GM21737 (cell line): ENCODE results near the gene ATP2A1.
"Not testable (repeated sequence)": the region's sequence is repeated elsewhere in the genome, so short reads cannot be mapped to it uniquely, and the experiment has no call there.

ENCODE experiments used
- ATAC-seq: cut with Tn5 transposase; IDR thresholded peaks from one replicate; pipeline ENCODE4 v1.9.1; 2021; ENCODE audit warnings: mild to moderate bottlenecking, moderate library complexity; ENCODE audit not compliant: unreplicated experiment

The ATP2A1 gene

GRCh38 chr16:28905229-28905754, 27.0 kb downstream of the ATP2A1 start:
- no peak for ATAC-seq

GRCh38 chr16:28905800-28906372, 27.6 kb downstream of the ATP2A1 start:
- no peak for ATAC-seq

DNA sequence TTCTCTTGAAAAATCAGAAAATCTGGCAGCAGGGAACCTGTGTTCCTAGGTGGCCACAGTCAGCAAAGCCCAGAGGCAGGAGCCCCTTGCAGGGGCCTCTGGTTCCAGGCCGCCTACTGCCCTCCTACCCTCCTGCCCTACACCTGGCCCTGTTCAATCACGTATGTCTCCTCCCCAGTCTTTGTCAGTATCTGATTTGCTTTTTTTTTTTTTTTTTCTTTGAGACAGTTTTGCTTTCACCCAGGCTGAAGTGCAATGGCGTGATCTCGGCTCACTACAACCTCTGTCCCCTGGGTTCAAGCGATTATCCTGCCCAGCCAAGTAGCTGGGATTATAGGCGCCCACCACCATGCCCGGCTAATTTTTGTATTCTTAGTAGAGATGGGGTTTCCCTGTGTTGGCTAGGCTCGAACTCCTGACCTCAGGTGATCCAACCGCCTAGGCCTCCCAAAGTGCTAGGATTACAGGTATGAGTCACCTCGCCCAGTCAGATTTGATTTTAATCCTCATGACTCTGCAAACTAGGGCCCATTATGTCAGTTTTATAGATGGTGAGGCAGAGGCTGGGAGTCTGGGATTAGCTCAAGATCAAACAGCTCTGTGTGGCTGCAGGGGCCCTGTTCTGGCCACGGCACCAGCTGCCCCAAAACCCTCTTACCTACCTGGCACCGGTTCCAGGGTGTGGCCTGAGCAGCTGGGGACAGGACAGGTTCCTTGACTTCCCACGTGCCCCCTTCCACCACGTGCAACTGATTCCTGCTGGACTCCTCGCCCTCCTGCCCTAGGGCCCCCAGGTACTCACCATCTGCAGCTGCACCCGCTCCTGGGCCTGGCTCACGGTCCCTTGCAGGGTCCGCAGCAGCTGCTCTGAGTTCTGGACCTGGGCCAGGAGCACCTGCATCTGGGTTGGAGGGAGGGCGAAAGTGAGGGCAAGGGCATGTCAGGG, 32.1 kb downstream of the ATP2A1 start:
- ATAC-seq, result no peak

GRCh38 chr16:28912558-28912957, 34.3 kb downstream of the ATP2A1 start:
- ATAC-seq, result no peak

- no peak for ATAC-seq
These were observed 35.8 kb downstream of the ATP2A1 start for GRCh38 chr16:28913946-28914724.

- no peak for ATAC-seq
These were observed 36.9 kb downstream of the ATP2A1 start for GRCh38 chr16:28915181-28915580.

GRCh38 chr16:28917095-28917494, 38.8 kb downstream of the ATP2A1 start:
- ATAC-seq, result no peak

- ATAC-seq, result no peak
These were observed 40.4 kb downstream of the ATP2A1 start for GRCh38 chr16:28918698-28919097.

DNA sequence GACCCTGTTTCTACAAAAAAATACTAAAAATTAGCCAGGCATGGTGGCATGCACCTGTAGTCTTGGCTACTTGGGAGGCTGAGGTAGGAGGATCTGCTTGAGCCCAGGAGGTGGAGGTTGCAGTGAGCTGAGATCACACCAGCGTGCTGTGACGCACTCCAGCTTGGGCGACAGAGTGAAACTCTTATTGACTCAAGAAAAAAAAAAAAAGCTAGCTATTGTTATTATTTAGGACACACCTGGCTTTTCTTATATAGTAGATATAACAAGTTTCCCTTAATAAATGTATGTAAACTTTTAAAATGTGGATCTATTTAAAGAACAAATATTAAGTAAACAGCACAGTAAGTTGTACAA, 44.9 kb downstream of the ATP2A1 start:
- no peak for ATAC-seq

DNA sequence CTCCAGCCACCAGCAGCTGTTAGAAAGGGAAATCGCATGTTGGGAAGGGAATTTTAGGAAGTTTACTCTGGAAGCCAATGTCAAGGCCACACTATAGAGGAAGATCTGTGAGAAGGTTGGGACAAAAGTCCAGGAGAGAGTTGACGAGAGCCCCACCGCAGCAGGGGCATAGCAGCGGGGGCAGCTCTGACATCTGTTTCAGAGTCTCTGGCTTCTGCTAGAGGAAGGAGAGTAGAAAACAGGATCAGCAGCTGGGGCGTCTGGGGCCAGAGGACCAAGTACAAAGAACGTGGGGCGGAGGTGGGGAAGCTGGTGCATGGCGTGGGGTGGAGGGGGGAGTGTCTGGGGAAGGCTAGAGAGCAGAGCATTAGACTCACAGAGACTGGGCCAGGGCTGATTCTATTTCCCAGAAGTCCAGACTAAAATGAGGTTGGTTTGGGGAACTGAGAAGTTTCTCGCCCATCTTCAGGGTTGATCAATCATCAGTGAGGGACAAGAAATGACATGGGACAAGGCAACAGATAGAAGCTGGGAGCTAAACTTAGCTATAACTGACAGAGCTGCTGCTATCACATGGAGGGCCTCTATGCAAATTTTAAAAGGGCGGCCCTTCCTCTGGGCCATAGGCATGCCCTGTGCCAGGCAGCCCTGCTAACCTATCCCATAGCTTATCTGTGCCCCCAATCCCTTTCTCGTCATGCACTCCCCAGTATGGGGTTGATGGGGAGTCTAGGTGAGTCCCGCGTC, 45.5 kb downstream of the ATP2A1 start:
- ATAC-seq, result peak; percentile 44

DNA sequence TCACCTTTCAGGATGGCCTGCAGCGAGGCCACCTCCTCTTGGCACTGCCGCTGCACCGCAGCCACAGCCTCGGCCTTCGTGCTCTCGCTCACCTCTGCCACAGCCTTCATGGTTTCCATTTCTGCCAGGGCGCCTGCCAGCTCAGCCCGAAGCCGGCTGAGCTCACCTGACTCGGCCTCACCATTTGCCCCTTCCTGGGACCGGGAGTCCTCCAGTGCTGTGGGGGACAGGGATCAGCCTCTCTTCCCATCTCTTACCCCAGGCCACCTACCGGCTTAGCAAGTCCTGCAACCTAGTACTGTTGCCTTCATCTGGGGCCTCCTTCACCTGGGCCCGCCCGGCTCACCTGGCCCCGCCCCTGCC, 46.1 kb downstream of the ATP2A1 start:
- ATAC-seq, result no peak

DNA sequence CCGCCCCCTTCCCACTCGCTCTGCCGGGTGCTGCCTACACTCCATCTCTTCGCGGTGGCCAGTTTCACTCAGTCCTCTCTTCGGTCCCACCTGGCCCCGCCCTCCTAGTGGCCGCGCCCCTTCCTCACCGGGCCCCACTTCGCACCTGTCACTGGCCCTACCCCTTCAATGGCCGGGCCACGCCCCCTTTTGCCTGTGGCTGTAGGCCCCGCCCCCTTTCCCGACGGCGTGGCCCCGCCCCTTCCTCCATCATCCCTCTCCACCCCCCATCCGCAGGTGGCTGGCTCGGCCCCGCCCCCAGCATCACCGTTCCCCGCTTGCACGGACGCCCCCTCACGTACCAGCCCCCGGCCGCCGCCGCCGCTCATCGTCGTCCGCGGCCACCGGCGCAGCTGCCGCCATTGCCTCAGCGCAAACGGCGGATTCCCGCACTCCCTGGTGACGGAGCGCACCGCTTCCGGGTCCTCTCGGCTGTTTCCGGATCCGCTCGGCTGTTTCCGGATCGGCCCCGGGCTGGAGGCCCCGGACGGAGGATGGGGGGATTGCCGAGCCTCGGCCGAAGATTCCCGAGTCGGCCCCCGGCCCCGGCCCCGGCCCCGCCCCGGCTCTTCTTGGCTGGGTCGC, 46.6 kb downstream of the ATP2A1 start, which contains the start of gene RABEP2:
Gene RABEP2, minus strand, starts transcription at position 477 of the 624 bp plus-strand sequence. Its CDS starts 75 bp downstream, at position 402.
- ATAC-seq, result peak; percentile 58

DNA sequence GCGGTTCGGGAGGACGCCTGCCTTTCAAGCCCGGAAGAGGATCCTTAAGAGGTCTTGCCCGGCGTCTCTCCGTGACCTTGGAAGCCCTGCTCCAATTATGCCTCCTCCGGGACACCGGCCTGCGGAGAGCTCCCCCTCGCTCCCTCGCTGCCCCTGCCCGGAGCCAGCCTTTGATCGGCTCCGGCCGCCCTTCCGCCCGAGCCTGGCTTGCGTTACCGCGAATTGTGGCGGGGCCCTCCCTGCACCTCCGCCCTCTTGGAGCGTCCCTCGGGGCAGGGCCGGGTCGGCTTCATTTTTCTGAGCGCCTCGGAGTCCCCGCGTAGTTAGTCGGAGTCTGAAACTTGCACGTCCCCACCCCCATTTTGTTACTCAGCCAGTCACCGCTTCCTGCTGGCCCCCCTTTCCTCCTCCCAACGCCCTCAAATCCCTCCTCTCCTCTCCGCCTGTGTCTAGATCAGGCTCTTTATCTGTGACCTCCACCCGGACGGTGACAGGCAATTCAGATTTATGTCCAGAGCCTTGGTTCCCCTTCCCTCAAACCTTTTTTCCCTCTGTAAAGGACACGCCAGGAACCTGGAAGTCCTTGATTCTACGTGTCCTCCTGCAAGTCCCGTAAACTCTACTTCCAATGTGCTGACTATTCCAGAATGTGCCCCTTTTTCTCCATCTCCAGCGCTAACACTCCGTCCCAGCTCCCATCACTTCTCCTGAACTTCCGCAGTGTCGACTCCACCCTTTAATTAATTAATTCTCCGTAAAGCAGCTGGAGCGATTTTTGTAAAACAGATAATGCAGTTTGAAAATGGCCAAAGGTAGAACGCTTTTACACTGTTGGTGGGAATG, 47.3 kb downstream of the ATP2A1 start:
- peak; percentile 27 for ATAC-seq

DNA sequence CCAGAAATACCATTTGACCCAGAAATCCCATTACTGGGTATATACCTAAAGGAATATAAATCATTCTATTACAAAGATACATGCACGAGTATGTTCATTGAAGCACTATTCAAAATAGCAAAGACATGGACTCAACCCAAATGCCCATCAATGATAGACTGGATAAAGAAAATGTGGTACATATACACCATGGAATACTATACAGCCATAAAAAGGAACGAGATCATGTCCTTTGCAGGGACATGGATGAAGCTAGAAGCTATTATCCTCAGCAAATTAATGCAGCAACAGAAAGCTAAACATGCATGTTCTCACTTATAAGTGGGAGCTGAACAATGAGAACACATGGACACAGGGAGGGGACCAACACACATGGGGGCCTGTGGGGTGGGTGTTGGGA, 48.0 kb downstream of the ATP2A1 start:
- not testable (repeated sequence) for ATAC-seq

DNA sequence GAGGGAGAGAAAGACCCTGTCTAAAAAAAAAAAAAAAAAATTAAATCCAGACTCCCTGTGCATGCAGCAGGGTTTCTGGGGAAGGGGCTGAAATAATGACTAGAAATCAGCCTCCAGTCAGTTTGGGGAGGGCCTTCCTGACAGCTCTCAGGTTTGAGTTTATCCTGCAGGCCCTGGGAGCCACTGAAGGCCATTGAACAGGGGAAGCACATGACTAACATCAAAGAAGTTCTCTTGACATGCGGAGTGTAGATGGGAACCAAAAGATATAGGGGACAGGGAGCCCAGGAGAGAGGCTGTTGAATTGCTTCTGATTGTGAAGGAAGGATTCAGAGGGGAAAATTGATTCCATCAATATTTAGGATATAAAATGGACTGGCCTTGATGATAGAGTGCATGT, 49.5 kb downstream of the ATP2A1 start:
- no peak for ATAC-seq

- no peak for ATAC-seq
These were observed 51.9 kb downstream of the ATP2A1 start for GRCh38 chr16:28930203-28930602.

DNA sequence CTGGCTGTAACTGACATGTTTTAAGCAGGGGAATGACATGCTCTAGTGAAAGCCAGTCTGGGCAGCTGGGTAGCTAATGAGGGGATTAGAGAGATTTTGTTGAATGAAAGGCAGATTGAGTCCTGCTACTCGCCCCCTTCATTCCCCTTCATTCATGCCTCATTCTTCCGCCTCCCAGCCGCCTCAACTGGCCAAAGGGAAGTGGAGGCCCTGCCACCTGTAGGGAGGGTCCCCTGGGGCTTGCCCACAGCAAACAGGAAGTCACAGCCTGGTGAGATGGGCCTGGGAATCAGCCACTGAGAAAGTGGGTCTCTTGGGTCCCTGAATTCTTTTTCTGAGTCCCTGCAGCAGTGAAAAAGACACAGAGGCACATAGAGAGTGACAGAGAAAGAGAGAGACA, 52.4 kb downstream of the ATP2A1 start:
- peak; percentile 40 for ATAC-seq

GRCh38 chr16:28931801-28932225, 53.5 kb downstream of the ATP2A1 start, which contains the start of gene CD19:
Gene CD19 (plus strand): TSS chr16:28931971. CDS start chr16:28932001, 30 bp downstream.
- no peak for ATAC-seq
